IMR-90 (cell line): ENCODE measurements around the gene H6PD. TPM values are rescaled to one million over a fixed set of nuclear protein-coding genes. Genes with fewer than 3 reads are reported as not detected.

Experiments
- ATAC-seq: fragments of 200-7000 bp; cut with Tn5 transposase; 2 replicates; pipeline ENCODE4 v1.9.1; 2020; ENCODE audit warnings: low read depth, mild to moderate bottlenecking, moderate library complexity
- BruUV-seq: library from RNA; stranded (reverse); fragments of 400-500 nt; replicated peaks from 2 replicates; lab custom pipeline; 2021; lab: Mats Ljungman, UMichigan
- CTCF ChIA-PET: fragments of 300-600 bp; formaldehyde crosslinking; extraction: SDS; loops from one replicate; lab custom pipeline; 2021; ENCODE audit warnings: antibody characterized with exemption; lab: Yijun Ruan, JAX
- POLR2A ChIA-PET: fragments of 300-600 bp; sonication (Branson Sonifier 250); formaldehyde crosslinking; loops from one replicate; lab custom pipeline; 2022; ENCODE audit warnings: antibody characterized with exemption; ENCODE audit not compliant: unreplicated experiment; lab: Charles Lee
- DNase-seq: peaks from one replicate; pipeline ENCODE4 v3.0.0; 2013
- H2AFZ ChIP-seq: replicated peaks from 2 replicates; pipeline ENCODE3; 2013; ENCODE audit warnings: low read length, mild to moderate bottlenecking; ENCODE audit not compliant: poor library complexity
- H2AK5ac ChIP-seq: 2 replicates; pipeline ENCODE4 v1.6.1; 2013; ENCODE audit warnings: low read depth, low read length, inconsistent platforms
- H2AK9ac ChIP-seq: replicated peaks from 2 replicates; pipeline ENCODE3; 2013; ENCODE audit warnings: mild to moderate bottlenecking, low read depth, low read length, moderate library complexity; ENCODE audit not compliant: poor library complexity
- H2BK120ac ChIP-seq: 2 replicates; pipeline ENCODE4 v1.6.1; 2013; ENCODE audit warnings: low read depth, low read length, inconsistent platforms
- H2BK15ac ChIP-seq: 3 replicates; pipeline ENCODE4 v1.6.1; 2013; ENCODE audit warnings: low read depth, low read length, inconsistent platforms
- H2BK20ac ChIP-seq: 2 replicates; pipeline ENCODE4 v1.6.1; 2013; ENCODE audit warnings: low read depth, mild to moderate bottlenecking, inconsistent platforms, low read length, moderate library complexity
- H2BK5ac ChIP-seq: 2 replicates; pipeline ENCODE4 v1.6.1; 2013; ENCODE audit warnings: mild to moderate bottlenecking, low read depth, low read length, inconsistent platforms; ENCODE audit not compliant: poor library complexity, severe bottlenecking
- H3K14ac ChIP-seq: replicated peaks from 2 replicates; pipeline ENCODE4 v1.6.1; 2013; ENCODE audit warnings: low read depth, low read length, inconsistent platforms
- H3K18ac ChIP-seq: 2 replicates; pipeline ENCODE4 v1.6.1; 2013; ENCODE audit warnings: low read depth, low read length, control low read depth
- H3K23ac ChIP-seq: 2 replicates; pipeline ENCODE4 v1.6.1; 2013; ENCODE audit warnings: low read depth, low read length, inconsistent platforms
- H3K27ac ChIP-seq: 2 replicates; pipeline ENCODE4 v1.5.1; 2013; ENCODE audit warnings: mild to moderate bottlenecking, control low read depth, low read length; ENCODE audit not compliant: insufficient read depth
- H3K27me3 ChIP-seq: 2 replicates; pipeline ENCODE4 v1.6.1; 2013; ENCODE audit warnings: low read length; ENCODE audit not compliant: control insufficient read depth, insufficient read depth
- H3K36me3 ChIP-seq: 2 replicates; pipeline ENCODE4 v1.6.1; 2013; ENCODE audit warnings: low read length, mixed read lengths; ENCODE audit not compliant: control insufficient read depth, insufficient read depth
- H3K4ac ChIP-seq: 2 replicates; pipeline ENCODE4 v1.6.1; 2013; ENCODE audit warnings: low read depth, low read length, inconsistent platforms
- H3K4me1 ChIP-seq: 2 replicates; pipeline ENCODE4 v1.6.1; 2013; ENCODE audit warnings: low read length, mixed read lengths; ENCODE audit not compliant: control insufficient read depth, insufficient read depth
- H3K4me2 ChIP-seq: 2 replicates; pipeline ENCODE4 v1.6.1; 2013; ENCODE audit warnings: low read depth, mild to moderate bottlenecking, control low read depth, low read length, moderate library complexity
- H3K4me3 ChIP-seq: 2 replicates; pipeline ENCODE4 v1.5.1; 2013; ENCODE audit warnings: low read depth, mild to moderate bottlenecking, control low read depth, low read length, moderate library complexity; ENCODE audit not compliant: insufficient read depth
- H3K56ac ChIP-seq: 2 replicates; pipeline ENCODE4 v1.6.1; 2013; ENCODE audit warnings: low read length, inconsistent platforms; ENCODE audit not compliant: insufficient read depth; ENCODE audit errors: extremely low read depth
- H3K79me1 ChIP-seq, 2 experiments: 2 replicates each; pipeline ENCODE4 v1.6.1; 2013; ENCODE audit warnings: low read length in 2 of 2, inconsistent platforms in 1 of 2, low read depth in 1 of 2
- H3K9ac ChIP-seq: 2 replicates; pipeline ENCODE4 v1.6.1; 2013; ENCODE audit warnings: low read depth, low read length, control low read depth
- H3K9me1 ChIP-seq: 2 replicates; pipeline ENCODE4 v1.6.1; 2013; ENCODE audit warnings: low read length, inconsistent platforms; ENCODE audit not compliant: insufficient read depth
- H3K9me3 ChIP-seq: 2 replicates; pipeline ENCODE4 v1.6.1; 2013; ENCODE audit warnings: low read length; ENCODE audit not compliant: control insufficient read depth, insufficient read depth
- H4K20me1 ChIP-seq: 2 replicates; pipeline ENCODE4 v1.6.1; 2013; ENCODE audit warnings: low read length, inconsistent platforms; ENCODE audit not compliant: insufficient read depth
- H4K5ac ChIP-seq: 2 replicates; pipeline ENCODE4 v1.6.1; 2013; ENCODE audit warnings: mild to moderate bottlenecking, low read depth, low read length, control low read depth
- H4K8ac ChIP-seq, 2 experiments: 2 replicates each; pipeline ENCODE4 v1.6.1; 2013; ENCODE audit warnings: low read depth in 2 of 2, low read length in 2 of 2, control low read depth in 1 of 2, inconsistent platforms in 1 of 2
- H4K91ac ChIP-seq: 2 replicates; pipeline ENCODE4 v1.6.1; 2013; ENCODE audit warnings: low read depth, low read length, inconsistent platforms; ENCODE audit not compliant: insufficient read depth
- BHLHE40 ChIP-seq: fragments of 150-350 bp; IDR thresholded peaks from 2 replicates; pipeline ENCODE4 v1.6.1; 2016; ENCODE audit warnings: mild to moderate bottlenecking, low read depth, low read length
- CEBPB ChIP-seq: IDR thresholded peaks from 2 replicates; pipeline ENCODE4 v1.6.1; 2012; ENCODE audit warnings: low read depth, low read length, improper control_type of control experiment
- CHD1 ChIP-seq: IDR thresholded peaks from 2 replicates; pipeline ENCODE4 v1.6.1; 2012; ENCODE audit warnings: low read depth, low read length, improper control_type of control experiment
- CTCF ChIP-seq: conservative IDR thresholded peaks from 2 replicates; pipeline ENCODE4 v1.5.1; 2012; ENCODE audit warnings: mild to moderate bottlenecking, low read depth, low read length, improper control_type of control experiment
- FOS ChIP-seq: fragments of 150-350 bp; IDR thresholded peaks from 2 replicates; pipeline ENCODE4 v1.6.1; 2016; ENCODE audit warnings: low read depth, low read length
- MAFK ChIP-seq: IDR thresholded peaks from 2 replicates; pipeline ENCODE4 v1.6.1; 2012; ENCODE audit warnings: low read depth, low read length, improper control_type of control experiment
- MAZ ChIP-seq: IDR thresholded peaks from 2 replicates; pipeline ENCODE4 v1.6.1; 2012; ENCODE audit warnings: low read depth, mild to moderate bottlenecking, low read length, improper control_type of control experiment, moderate library complexity, borderline replicate concordance
- MXI1 ChIP-seq: IDR thresholded peaks from 2 replicates; pipeline ENCODE4 v1.6.1; 2012; ENCODE audit warnings: low read depth, mild to moderate bottlenecking, low read length, moderate library complexity, borderline replicate concordance
- NFE2L2 ChIP-seq: fragments of 150-350 bp; IDR thresholded peaks from 2 replicates; pipeline ENCODE4 v1.6.1; 2016; ENCODE audit warnings: low read depth, mild to moderate bottlenecking, low read length
- POLR2A ChIP-seq: IDR thresholded peaks from 2 replicates; pipeline ENCODE4 v1.6.1; 2012; ENCODE audit warnings: mild to moderate bottlenecking, low read depth, low read length
- RAD21 ChIP-seq: IDR thresholded peaks from 2 replicates; pipeline ENCODE4 v1.6.1; 2012; ENCODE audit warnings: low read length, improper control_type of control experiment
- RCOR1 ChIP-seq: IDR thresholded peaks from 2 replicates; pipeline ENCODE4 v1.6.1; 2012; ENCODE audit warnings: mild to moderate bottlenecking, low read length, improper control_type of control experiment; ENCODE audit not compliant: insufficient replicate concordance
- RFX5 ChIP-seq: IDR thresholded peaks from 2 replicates; pipeline ENCODE4 v1.8.0; 2012; ENCODE audit warnings: low read depth, mild to moderate bottlenecking, low read length, moderate library complexity
- SMC3 ChIP-seq: fragments of 150-350 bp; IDR thresholded peaks from 2 replicates; pipeline ENCODE4 v1.6.1; 2016; ENCODE audit warnings: low read depth, mild to moderate bottlenecking, antibody characterized with exemption, low read length, moderate library complexity
- USF2 ChIP-seq: fragments of 150-350 bp; IDR thresholded peaks from 2 replicates; pipeline ENCODE4 v1.6.1; 2017; ENCODE audit warnings: mild to moderate bottlenecking, antibody characterized with exemption, low read length, low read depth
- WGBS, 2 experiments: methylation state at CpG; one replicate each; pipeline versions ENCODE4 v1.1.5 to v1.1.7; 2013; ENCODE audit warnings: missing lambda C conversion rate in 2 of 2; ENCODE audit not compliant: insufficient read length in 1 of 2; ENCODE audit errors: extremely low coverage in 2 of 2; 5-methylcytosine and 5-hydroxymethylcytosine counted together
- dilution Hi-C: fragments of 300-500 bp; cut with HindIII; formaldehyde crosslinking; loops from one replicate; pipeline ENCODE4 v1.14.3; 2018; ENCODE audit warnings: low sequenced_read_pairs; ENCODE audit not compliant: unreplicated experiment
- in situ Hi-C: fragments of 300-500 bp; cut with MboI; formaldehyde crosslinking; loops from 3 replicates; pipeline ENCODE4 v1.14.3; 2019; ENCODE audit warnings: low sequenced_read_pairs, inconsistent platforms, mixed read lengths
- intact Hi-C: fragments of 100-400 bp; cut with micrococcal nuclease; formaldehyde crosslinking; loops from 2 replicates; pipeline ENCODE4 v1.10.0; 2022
- polyA plus RNA-seq, 3 experiments: library from polyadenylated mRNA; depleted of rRNA; stranded (reverse); fragments of >200 nt; gene quantifications; 2 replicates each; pipeline ENCODE4 v1.2.3, GENCODE V29; 2012; ENCODE audit warnings: low replicate concordance in 1 of 3
- total RNA-seq: library from RNA; depleted of rRNA; stranded (reverse); fragments of >200 nt; gene quantifications from 2 replicates; pipeline ENCODE4 v1.2.3, GENCODE V29; 2012

Gene H6PD
- total and polyA plus RNA-seq, 2 of the 4 experiments (the other 2 are of a cell fraction) = 9.3 to 22.1 TPM

- Histone ChIP-seq H2BK15ac (no peak overlapping the region), H4K20me1 (peaks cover 4% of the 10 kb centered on the region; the same call in 1 of the 2 replicates), H3K36me3 (peaks cover 14% of the 10 kb centered on the region; the same call in 1 of the 2 replicates), H3K4ac (no peak overlapping the region), H3K9me1 (peaks cover 24% of the 10 kb centered on the region; the same call in 1 of the 2 replicates), H2AFZ (no peak overlapping the region), H3K14ac (no peak overlapping the region), H3K23ac (no peak overlapping the region), H3K18ac (no peak overlapping the region), H4K8ac (no peak overlapping the region), H2BK5ac (no peak overlapping the region), H3K27ac (no peak overlapping the region), H3K9me3 (no peaks in the 10 kb centered on the region), H3K27me3 (no peaks in the 10 kb centered on the region), H3K4me2 (no peak overlapping the region), H4K91ac (no peak overlapping the region), H4K5ac (no peak overlapping the region), H2BK20ac (no peak overlapping the region), H3K4me1 (peaks cover 17% of the 10 kb centered on the region), H3K56ac (no peak overlapping the region), H2AK9ac (no peak overlapping the region), H3K4me3 (no peak overlapping the region), H2BK120ac (no peak overlapping the region), H3K9ac (no peak overlapping the region), H2AK5ac (no peak overlapping the region), H3K79me1 (peaks cover 4 to 41% of the 10 kb centered on the region in 2 experiments; a peak in 3 of 4 replicates)
- ATAC-seq = no peak
- dilution Hi-C loops = no loop called here
- ChIA-PET POLR2A (interaction anchor here (0.6 kb wide), 2 partner anchors 11 to 65 kb away, joined by 3 read pairs; partner anchors contain the start of gene H6PD), CTCF (no interaction called here)
- intact Hi-C loops = no loop called here
- in situ Hi-C loops = no loop called here
- no peak for DNase-seq
- WGBS, 2 experiments = 100% methylated on average over 3 of the region's 9 CpGs; no CpG with 5 or more reads in 1 of the 2 experiments
- no peak for TF ChIP-seq MAFK
- no peak for TF ChIP-seq USF2
- TF ChIP-seq POLR2A = no peak
- no peak for TF ChIP-seq RFX5
- no peak for TF ChIP-seq BHLHE40
- no peak for TF ChIP-seq MAZ
- TF ChIP-seq MXI1 = no peak
- TF ChIP-seq RAD21 = no peak
- TF ChIP-seq FOS = no peak
- TF ChIP-seq CTCF = no peak
- no peak for TF ChIP-seq SMC3
- no peak for TF ChIP-seq RCOR1
- no peak for TF ChIP-seq NFE2L2
- no peak for TF ChIP-seq CEBPB
- TF ChIP-seq CHD1 = no peak
- BruUV-seq = no TSS peak
Observed at GRCh38 chr1:9245661-9246060, 11.1 kb downstream of the H6PD start.
